Measurements from ENCODE around the gene MINDY1. TPM values are rescaled to one million over a fixed set of nuclear protein-coding genes. Genes with fewer than 3 reads are reported as not detected.

MINDY1 gene
- total and polyA plus RNA-seq, 10 of the 15 experiments (the other 5 are each of a cell fraction or from before 2014, with no cell fraction given): 0.48 to 8.8 (median 5.0) TPM

DNA sequence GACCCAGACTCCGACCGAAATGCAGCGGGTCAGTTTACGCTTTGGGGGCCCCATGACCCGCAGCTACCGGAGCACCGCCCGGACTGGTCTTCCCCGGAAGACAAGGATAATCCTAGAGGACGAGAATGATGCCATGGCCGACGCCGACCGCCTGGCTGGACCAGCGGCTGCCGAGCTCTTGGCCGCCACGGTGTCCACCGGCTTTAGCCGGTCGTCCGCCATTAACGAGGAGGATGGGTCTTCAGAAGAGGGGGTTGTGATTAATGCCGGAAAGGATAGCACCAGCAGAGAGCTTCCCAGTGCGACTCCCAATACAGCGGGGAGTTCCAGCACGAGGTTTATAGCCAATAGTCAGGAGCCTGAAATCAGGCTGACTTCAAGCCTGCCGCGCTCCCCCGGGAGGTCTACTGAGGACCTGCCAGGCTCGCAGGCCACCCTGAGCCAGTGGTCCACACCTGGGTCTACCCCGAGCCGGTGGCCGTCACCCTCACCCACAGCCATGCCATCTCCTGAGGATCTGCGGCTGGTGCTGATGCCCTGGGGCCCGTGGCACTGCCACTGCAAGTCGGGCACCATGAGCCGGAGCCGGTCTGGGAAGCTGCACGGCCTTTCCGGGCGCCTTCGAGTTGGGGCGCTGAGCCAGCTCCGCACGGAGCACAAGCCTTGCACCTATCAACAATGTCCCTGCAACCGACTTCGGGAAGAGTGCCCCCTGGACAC lies 41.4 kb upstream of the MINDY1 start:
- H3K4me2 ChIP-seq (ENCODE audit: control insufficient read depth, insufficient read depth): peak overlapping the region; percentile 99
- WGBS (ENCODE audit: insufficient coverage, insufficient replicate concordance, low lambda C conversion rate, missing lambda C conversion rate): 6% methylated on average over 48 of the region's 48 CpGs
- H3K27me3 ChIP-seq (replicated peaks in 1 of 2; ENCODE audit: control insufficient read depth in 2 of 2, insufficient read depth in 2 of 2, low read length in 1 of 2): no peaks in the 10 kb centered on the region
- DNase-seq (ENCODE audit: low read depth, low spot score) (no peak), ATAC-seq (peak; percentile 85), FAIRE-seq (peak; percentile 68)
- peaks cover 8% of the 10 kb centered on the region; the same call in 1 of the 2 replicates for H3K4me1 ChIP-seq (ENCODE audit: control insufficient read depth, insufficient read depth, low read length)
- peak overlapping the region; percentile 82 for H2AFZ ChIP-seq (ENCODE audit: control insufficient read depth, low read depth, low read length)
- peak overlapping the region; percentile 49 for H3K27ac ChIP-seq (ENCODE audit: control insufficient read depth, insufficient read depth)
- H3K9ac ChIP-seq (ENCODE audit: control insufficient read depth, insufficient read depth, low read length): peak overlapping the region; percentile 66
- TSS peak; percentile 88 for BruUV-seq (replicated peaks)
- no peaks in the 10 kb centered on the region for H3K79me2 ChIP-seq (ENCODE audit: control insufficient read depth, insufficient read depth, low read length)
- no peaks in the 10 kb centered on the region for H3K9me3 ChIP-seq (replicated peaks; ENCODE audit: control insufficient read depth, insufficient read depth, low read length)
- SMC1A ChIA-PET (ENCODE audit: uncharacterized antibody, unreplicated experiment): interaction anchor here (0.6 to 2.8 kb wide), 6 partner anchors 8 to 53 kb away, joined by 3 to 9 read pairs (median 6); partner anchors contain the start of gene MLLT11
- H4K20me1 ChIP-seq (ENCODE audit: control insufficient read depth, insufficient read depth): no peaks in the 10 kb centered on the region; the same call in 1 of the 2 replicates
- POLR2A ChIA-PET: interaction anchor here (0.9 to 5.6 kb wide), 3 partner anchors 9 to 22 kb away, joined by 3 to 65 read pairs (median 4); partner anchors contain the start of genes CDC42SE1, GABPB2 and MLLT11
- CTCF ChIA-PET: interaction anchor here (0.6 to 9.5 kb wide), 16 partner anchors 9 to 956 kb away, joined by 3 to 76 read pairs (median 4); partner anchors contain the start of genes CDC42SE1, GABPB2, MINDY1 and MLLT11
- peak overlapping the region; percentile 87 for H3K4me3 ChIP-seq
- intact Hi-C loops (cut with micrococcal nuclease; ENCODE audit: unreplicated experiment): no loop called here
- in situ Hi-C loops (cut with MboI): no loop called here
- RAD21 ChIA-PET (ENCODE audit: unreplicated experiment): interaction anchor here (0.8 to 2.2 kb wide), 5 partner anchors 10 to 109 kb away, joined by 3 to 12 read pairs (median 6); partner anchors contain the start of genes MINDY1 and TNFAIP8L2
- peaks cover 3 to 13% of the 10 kb centered on the region in 2 experiments for H3K36me3 ChIP-seq (ENCODE audit: control insufficient read depth in 2 of 2, insufficient read depth in 2 of 2, low read length in 1 of 2)
- peak; percentile 77; the same call in 1 of the 2 replicates for TF ChIP-seq POLR2A (IDR thresholded peaks at IDR 0.05; ENCODE audit: low read depth, low read length)
- TF ChIP-seq SMC3 (IDR thresholded peaks at IDR 0.05; ENCODE audit: borderline replicate concordance, low read length): 0 out of 2 replicates have a peak, but pooled peaks have one; percentile 21
- TF ChIP-seq, protein P1, sequence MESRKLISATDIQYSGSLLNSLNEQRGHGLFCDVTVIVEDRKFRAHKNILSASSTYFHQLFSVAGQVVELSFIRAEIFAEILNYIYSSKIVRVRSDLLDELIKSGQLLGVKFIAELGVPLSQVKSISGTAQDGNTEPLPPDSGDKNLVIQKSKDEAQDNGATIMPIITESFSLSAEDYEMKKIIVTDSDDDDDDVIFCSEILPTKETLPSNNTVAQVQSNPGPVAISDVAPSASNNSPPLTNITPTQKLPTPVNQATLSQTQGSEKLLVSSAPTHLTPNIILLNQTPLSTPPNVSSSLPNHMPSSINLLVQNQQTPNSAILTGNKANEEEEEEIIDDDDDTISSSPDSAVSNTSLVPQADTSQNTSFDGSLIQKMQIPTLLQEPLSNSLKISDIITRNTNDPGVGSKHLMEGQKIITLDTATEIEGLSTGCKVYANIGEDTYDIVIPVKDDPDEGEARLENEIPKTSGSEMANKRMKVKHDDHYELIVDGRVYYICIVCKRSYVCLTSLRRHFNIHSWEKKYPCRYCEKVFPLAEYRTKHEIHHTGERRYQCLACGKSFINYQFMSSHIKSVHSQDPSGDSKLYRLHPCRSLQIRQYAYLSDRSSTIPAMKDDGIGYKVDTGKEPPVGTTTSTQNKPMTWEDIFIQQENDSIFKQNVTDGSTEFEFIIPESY (IDR thresholded peaks at IDR 0.05): no peak
- TF ChIP-seq DPF2 (IDR thresholded peaks at IDR 0.05): 0 out of 2 replicates have a peak, but pooled peaks have one; percentile 54
- TF ChIP-seq SIN3A (IDR thresholded peaks at IDR 0.05; ENCODE audit: low read depth, low read length): 0 out of 2 replicates have a peak, but pooled peaks have one; percentile 46
- no peak for TF ChIP-seq JUNB (IDR thresholded peaks at IDR 0.05)
- TF ChIP-seq ZNF622 (IDR thresholded peaks at IDR 0.05): no peak
- no peak for TF ChIP-seq WRNIP1 (IDR thresholded peaks at IDR 0.05; ENCODE audit: borderline replicate concordance, low read depth, low read length)
- TF ChIP-seq, protein P2, sequence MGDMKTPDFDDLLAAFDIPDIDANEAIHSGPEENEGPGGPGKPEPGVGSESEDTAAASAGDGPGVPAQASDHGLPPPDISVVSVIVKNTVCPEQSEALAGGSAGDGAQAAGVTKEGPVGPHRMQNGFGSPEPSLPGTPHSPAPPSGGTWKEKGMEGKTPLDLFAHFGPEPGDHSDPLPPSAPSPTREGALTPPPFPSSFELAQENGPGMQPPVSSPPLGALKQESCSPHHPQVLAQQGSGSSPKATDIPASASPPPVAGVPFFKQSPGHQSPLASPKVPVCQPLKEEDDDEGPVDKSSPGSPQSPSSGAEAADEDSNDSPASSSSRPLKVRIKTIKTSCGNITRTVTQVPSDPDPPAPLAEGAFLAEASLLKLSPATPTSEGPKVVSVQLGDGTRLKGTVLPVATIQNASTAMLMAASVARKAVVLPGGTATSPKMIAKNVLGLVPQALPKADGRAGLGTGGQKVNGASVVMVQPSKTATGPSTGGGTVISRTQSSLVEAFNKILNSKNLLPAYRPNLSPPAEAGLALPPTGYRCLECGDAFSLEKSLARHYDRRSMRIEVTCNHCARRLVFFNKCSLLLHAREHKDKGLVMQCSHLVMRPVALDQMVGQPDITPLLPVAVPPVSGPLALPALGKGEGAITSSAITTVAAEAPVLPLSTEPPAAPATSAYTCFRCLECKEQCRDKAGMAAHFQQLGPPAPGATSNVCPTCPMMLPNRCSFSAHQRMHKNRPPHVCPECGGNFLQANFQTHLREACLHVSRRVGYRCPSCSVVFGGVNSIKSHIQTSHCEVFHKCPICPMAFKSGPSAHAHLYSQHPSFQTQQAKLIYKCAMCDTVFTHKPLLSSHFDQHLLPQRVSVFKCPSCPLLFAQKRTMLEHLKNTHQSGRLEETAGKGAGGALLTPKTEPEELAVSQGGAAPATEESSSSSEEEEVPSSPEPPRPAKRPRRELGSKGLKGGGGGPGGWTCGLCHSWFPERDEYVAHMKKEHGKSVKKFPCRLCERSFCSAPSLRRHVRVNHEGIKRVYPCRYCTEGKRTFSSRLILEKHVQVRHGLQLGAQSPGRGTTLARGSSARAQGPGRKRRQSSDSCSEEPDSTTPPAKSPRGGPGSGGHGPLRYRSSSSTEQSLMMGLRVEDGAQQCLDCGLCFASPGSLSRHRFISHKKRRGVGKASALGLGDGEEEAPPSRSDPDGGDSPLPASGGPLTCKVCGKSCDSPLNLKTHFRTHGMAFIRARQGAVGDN (IDR thresholded peaks at IDR 0.05): peak; percentile 40
- 0 out of 3 replicates have a peak, but pooled peaks of 1 of the 2 experiments have one; percentile 10 for TF ChIP-seq EGR1 (IDR thresholded peaks at IDR 0.05; ENCODE audit: borderline replicate concordance in 1 of 2, low read depth in 2 of 2, low read length in 2 of 2)
- TF ChIP-seq GABPA (IDR thresholded peaks at IDR 0.05; ENCODE audit: low read depth): no peak
- TF ChIP-seq TCF3 (IDR thresholded peaks at IDR 0.05; ENCODE audit: borderline replicate concordance, insufficient read depth, low read depth, low read length): no peak
- TF ChIP-seq GATAD2B (conservative IDR thresholded peaks at IDR 0.05; ENCODE audit: low read depth): peak; percentile 19; the same call in 1 of the 2 replicates
- peak; percentile 79; the same call in 1 of the 2 replicates for TF ChIP-seq YY1 (IDR thresholded peaks at IDR 0.05; ENCODE audit: low read depth, low read length)
- 0 out of 4 replicates have a peak, but pooled peaks of 1 of the 2 experiments have one; percentile 9 for TF ChIP-seq BHLHE40 (IDR thresholded peaks at IDR 0.05; ENCODE audit: borderline replicate concordance in 1 of 2, low read depth in 2 of 2, low read length in 1 of 2)
- peak; percentile 3; the same call in 1 of the 2 replicates for TF ChIP-seq EED (IDR thresholded peaks at IDR 0.05; ENCODE audit: low read depth)
- peak; percentile 13 for TF ChIP-seq MEF2B (IDR thresholded peaks at IDR 0.05; ENCODE audit: partially characterized antibody, poor library complexity, severe bottlenecking)
